ENCODE data around the gene HLA-B.

The HLA-B gene

DNA sequence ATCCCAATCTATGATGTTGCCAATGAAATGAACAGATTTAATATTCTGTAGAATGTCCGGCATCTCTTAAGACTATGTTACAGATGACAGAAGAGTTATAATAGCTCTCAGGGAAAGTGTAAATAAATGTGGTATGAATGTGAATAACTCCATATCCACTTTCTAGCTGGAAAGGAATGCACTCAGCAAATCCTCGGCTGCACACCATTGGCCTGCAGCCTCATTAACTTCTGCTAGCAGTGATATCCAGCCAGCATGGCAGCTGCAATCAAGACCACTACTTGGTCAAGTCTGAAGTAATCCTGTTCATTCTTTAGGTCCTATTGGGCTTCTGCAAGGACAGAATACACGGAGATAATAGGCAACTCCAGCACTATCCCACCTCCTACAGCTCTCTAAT, 29.1 kb upstream of the HLA-B start:
- TF ChIP-seq CTCF (IDR thresholded peaks at IDR 0.05; ENCODE audit: low read depth, low read length, missing control alignments): no peak
- peaks cover 3% of the 10 kb centered on the region for H3K27me3 ChIP-seq (replicated peaks)
- no peaks in the 10 kb centered on the region for H3K36me3 ChIP-seq (replicated peaks)
- in situ Hi-C loops (cut with HindIII; ENCODE audit: low pct_ligation_motif_present, low sequenced_read_pairs): no loop called here
- no peak for DNase-seq
- H3K27ac ChIP-seq: no peak overlapping the region
- H3K4me3 ChIP-seq (ENCODE audit: low read depth, low read length): no peak overlapping the region

DNA sequence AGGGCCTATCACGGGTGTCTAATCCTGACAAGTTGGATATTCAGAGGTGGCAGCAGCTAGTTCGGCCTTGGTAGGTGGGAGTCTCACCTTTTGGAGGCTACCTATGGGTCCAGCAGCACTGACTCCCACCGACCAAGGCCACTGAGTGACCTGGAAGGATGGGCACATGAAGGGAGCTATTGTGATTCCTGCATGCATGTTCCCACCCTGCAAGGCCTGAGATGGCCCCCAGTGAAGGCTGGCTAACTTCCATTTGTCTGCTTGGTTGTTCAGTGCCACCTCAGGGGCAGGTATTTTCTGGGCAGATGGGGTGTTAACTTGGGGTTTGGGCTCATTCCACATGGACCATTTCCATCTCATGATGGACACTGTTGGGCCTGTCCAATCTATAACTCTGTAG, 28.1 kb upstream of the HLA-B start:
- in situ Hi-C loops (cut with HindIII; ENCODE audit: low pct_ligation_motif_present, low sequenced_read_pairs): no loop called here
- no peak for DNase-seq
- no peak overlapping the region for H3K27ac ChIP-seq
- no peaks in the 10 kb centered on the region for H3K36me3 ChIP-seq (replicated peaks)
- peaks cover 3% of the 10 kb centered on the region for H3K27me3 ChIP-seq (replicated peaks)
- H3K4me3 ChIP-seq (ENCODE audit: low read depth, low read length): no peak overlapping the region
- TF ChIP-seq CTCF (IDR thresholded peaks at IDR 0.05; ENCODE audit: low read depth, low read length, missing control alignments): no peak

GRCh38 chr6:31383149-31383548, 26.2 kb upstream of the HLA-B start:
- H3K27ac ChIP-seq: no peak overlapping the region

DNA sequence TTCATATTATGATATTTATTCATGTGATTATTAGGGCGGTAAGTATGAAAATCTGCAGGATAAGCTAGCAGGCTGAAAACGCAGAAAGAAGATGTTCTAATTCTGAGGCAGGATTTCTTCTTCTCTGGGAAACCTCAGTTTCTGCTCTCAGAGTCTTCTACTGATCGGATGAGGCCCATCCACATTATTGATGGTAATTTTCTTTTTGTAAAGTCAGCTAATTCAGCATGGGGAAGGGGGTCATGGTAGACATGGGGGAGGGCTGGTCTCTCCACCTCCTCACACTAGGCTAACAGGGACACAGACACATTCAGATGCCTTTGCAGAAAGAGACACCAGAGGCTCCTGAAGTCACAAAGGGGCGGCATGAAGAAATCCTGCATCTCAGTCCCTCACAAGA, 24.7 kb upstream of the HLA-B start:
- Histone ChIP-seq H3K4me3 (ENCODE audit: low read depth, low read length) (no peak overlapping the region), H3K27ac (no peak overlapping the region), H3K36me3 (replicated peaks) (no peaks in the 10 kb centered on the region), H3K27me3 (replicated peaks) (peaks cover 7% of the 10 kb centered on the region)
- in situ Hi-C loops (cut with HindIII; ENCODE audit: low pct_ligation_motif_present, low sequenced_read_pairs): no loop called here
- no peak for TF ChIP-seq CTCF (IDR thresholded peaks at IDR 0.05; ENCODE audit: low read depth, low read length, missing control alignments)
- DNase-seq: no peak

More at GRCh38 chr6:31383149-31383548, 26.2 kb upstream of the HLA-B start:
- in situ Hi-C loops (cut with HindIII; ENCODE audit: low pct_ligation_motif_present, low sequenced_read_pairs): no loop called here
- DNase-seq: peak; percentile 13
- Histone ChIP-seq H3K4me3 (ENCODE audit: low read depth, low read length) (no peak overlapping the region), H3K36me3 (replicated peaks) (no peaks in the 10 kb centered on the region), H3K27me3 (replicated peaks) (peaks cover 6% of the 10 kb centered on the region)
- no peak for TF ChIP-seq CTCF (IDR thresholded peaks at IDR 0.05; ENCODE audit: low read depth, low read length, missing control alignments)

DNA sequence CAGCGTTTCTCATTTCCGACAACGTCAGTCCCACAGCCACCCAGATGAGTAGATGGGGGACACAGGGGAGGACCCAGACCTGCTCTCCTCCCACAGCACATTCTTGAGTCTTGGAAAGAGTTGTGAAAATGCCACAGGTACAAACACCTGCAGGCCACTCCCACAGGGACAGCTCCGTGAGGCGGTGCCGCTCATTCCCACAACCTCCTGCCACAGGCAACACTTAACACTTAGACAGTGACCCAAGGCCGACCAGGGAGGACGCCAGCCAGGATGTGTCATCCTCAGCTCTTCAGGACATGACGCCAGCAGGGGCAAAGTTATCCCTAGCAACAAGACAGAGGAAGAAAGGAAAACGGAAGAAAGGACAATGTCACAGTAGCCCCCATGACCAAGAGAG, 22.9 kb upstream of the HLA-B start:
- Histone ChIP-seq H3K27ac (no peak overlapping the region), H3K4me3 (ENCODE audit: low read depth, low read length) (no peak overlapping the region), H3K36me3 (replicated peaks) (no peaks in the 10 kb centered on the region), H3K27me3 (replicated peaks) (peaks cover 9% of the 10 kb centered on the region)
- in situ Hi-C loops (cut with HindIII; ENCODE audit: low pct_ligation_motif_present, low sequenced_read_pairs): no loop called here
- DNase-seq: no peak
- no peak for TF ChIP-seq CTCF (IDR thresholded peaks at IDR 0.05; ENCODE audit: low read depth, low read length, missing control alignments)

DNA sequence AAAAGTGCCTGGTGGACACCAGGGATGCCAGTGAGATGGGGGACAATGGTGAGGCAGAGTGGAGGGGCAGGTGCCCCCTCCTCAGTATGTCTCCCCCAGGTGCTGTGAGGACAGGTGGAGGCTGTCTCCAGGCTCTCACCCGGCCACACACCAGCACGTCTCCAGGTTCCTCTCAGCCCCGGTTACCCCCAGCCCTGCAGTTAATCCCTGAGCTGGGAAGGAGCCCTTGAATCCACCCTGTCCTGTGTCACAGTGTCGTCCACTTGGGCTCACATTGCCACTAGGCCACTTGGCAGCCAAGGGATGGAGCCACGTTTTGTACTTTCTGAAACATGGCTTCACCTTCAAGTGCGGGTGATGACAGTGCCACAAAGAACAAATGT, 21.7 kb upstream of the HLA-B start:
- Histone ChIP-seq H3K36me3 (replicated peaks) (no peaks in the 10 kb centered on the region), H3K4me3 (ENCODE audit: low read depth, low read length) (no peak overlapping the region), H3K27me3 (replicated peaks) (peaks cover 9% of the 10 kb centered on the region), H3K27ac (no peak overlapping the region)
- DNase-seq: no peak
- TF ChIP-seq CTCF (IDR thresholded peaks at IDR 0.05; ENCODE audit: low read depth, low read length, missing control alignments): no peak
- in situ Hi-C loops (cut with HindIII; ENCODE audit: low pct_ligation_motif_present, low sequenced_read_pairs): no loop called here
